Naive B cell (primary cell): ENCODE results near the gene PCDH9. TPM values are rescaled to one million over a fixed set of nuclear protein-coding genes. Genes with fewer than 3 reads are reported as not detected.

Experiments
- ATAC-seq, 2 donors: fragments of 150-1000 bp; cut with Tn5 transposase; 2 replicates each; pipeline ENCODE4 v1.10.0; 2021; ENCODE audit warnings: low read depth in 2 of 2, mild to moderate bottlenecking in 2 of 2, moderate library complexity in 2 of 2
- DNase-seq: peaks from one replicate; pipeline ENCODE4 v3.0.0; 2022
- H3K27ac Mint-ChIP-seq, 6 donors: one replicate each; pipeline ENCODE4 v1.8.0; 2020 to 2022; ENCODE audit warnings: mild to moderate bottlenecking in 6 of 6, mixed read lengths in 6 of 6, moderate library complexity in 5 of 6, inconsistent platforms in 2 of 6
- H3K27me3 Mint-ChIP-seq, 3 donors: one replicate each; pipeline ENCODE4 v1.8.0; 2021 to 2022; ENCODE audit warnings: mixed read lengths in 3 of 3, mild to moderate bottlenecking in 1 of 3
- H3K36me3 Mint-ChIP-seq, 2 donors: one replicate each; pipeline ENCODE4 v1.8.0; 2020 to 2022; ENCODE audit warnings: mixed read lengths in 2 of 2, inconsistent platforms in 1 of 2, mild to moderate bottlenecking in 1 of 2
- H3K4me1 Mint-ChIP-seq, 3 donors: one replicate each; pipeline ENCODE4 v1.8.0; 2020 to 2022; ENCODE audit warnings: mixed read lengths in 3 of 3, inconsistent platforms in 1 of 3, mild to moderate bottlenecking in 1 of 3, moderate library complexity in 1 of 3
- H3K4me3 Mint-ChIP-seq, 8 donors: one replicate each; pipeline ENCODE4 v1.8.0; 2020 to 2022; ENCODE audit warnings: mild to moderate bottlenecking in 8 of 8, mixed read lengths in 8 of 8, moderate library complexity in 8 of 8, inconsistent platforms in 2 of 8
- H3K9me3 Mint-ChIP-seq, 7 donors: one replicate each; pipeline ENCODE4 v1.8.0; 2020 to 2022; ENCODE audit warnings: mixed read lengths in 7 of 7, mild to moderate bottlenecking in 5 of 7, inconsistent platforms in 2 of 7, moderate library complexity in 1 of 7
- polyA plus RNA-seq, 6 donors: library from polyadenylated mRNA; unstranded; fragments of 300-500 nt; fragmentation: Illumina TruSeq; gene quantifications; one replicate each; pipeline ENCODE4 v1.2.3, GENCODE V29; 2021; ENCODE audit warnings: low read depth in 6 of 6

Gene PCDH9
- polyA plus RNA-seq, 6 donors from 2014 or later, result 49.9 to 70.2 (median 57.2) TPM

DNA sequence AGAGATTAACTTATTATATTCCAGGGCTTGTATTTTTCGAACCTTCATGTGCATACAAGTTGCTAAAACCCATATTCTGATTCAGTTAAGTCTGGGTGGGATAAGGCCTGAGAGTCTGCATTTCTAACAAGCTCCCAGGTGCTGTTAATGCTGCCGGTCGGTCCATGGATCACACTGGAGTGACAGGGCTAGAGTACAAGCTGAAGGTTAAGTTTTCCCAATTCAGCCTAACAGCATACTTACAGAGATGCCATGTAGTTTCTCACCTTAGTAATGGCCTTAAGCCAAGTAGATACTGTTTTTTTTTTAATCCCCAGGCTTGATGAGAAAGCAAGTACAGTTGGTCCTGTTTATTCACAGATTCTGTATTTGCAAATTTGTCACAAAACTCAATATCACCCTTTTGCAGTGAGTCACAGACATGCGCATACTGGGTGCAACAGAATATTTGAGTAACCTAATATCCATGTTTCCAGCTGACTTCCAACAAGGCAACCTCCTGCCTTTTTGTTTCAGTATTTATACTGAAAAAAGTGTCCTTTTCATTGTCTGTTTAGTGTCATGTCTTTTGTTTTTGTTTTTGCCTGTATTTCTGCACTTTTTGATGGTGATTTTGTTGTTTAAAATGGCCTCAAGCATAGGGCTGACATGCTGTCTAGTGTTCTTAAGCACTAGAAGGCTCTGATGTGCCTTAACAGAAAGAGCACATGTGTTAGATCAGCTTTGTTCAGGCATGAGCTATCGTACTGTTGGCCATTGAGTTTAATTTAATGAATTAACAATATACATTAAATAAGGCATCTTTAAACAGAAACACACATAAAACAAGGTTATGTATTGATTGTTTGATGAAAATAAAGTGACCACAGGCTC is 875.0 kb downstream of the PCDH9 start:
- no peak overlapping the region for H3K4me3 Mint-ChIP-seq
- DNase-seq, result no peak
- H3K4me1 Mint-ChIP-seq, result no peaks in the 10 kb centered on the region
- H3K27ac Mint-ChIP-seq, result peak overlapping the region in 1 of 6 donors; percentile 47
- H3K27me3 Mint-ChIP-seq, result no peaks in the 10 kb centered on the region
- no peaks in the 10 kb centered on the region for H3K9me3 Mint-ChIP-seq
- H3K36me3 Mint-ChIP-seq, result no peaks in the 10 kb centered on the region
- no peak for ATAC-seq

DNA sequence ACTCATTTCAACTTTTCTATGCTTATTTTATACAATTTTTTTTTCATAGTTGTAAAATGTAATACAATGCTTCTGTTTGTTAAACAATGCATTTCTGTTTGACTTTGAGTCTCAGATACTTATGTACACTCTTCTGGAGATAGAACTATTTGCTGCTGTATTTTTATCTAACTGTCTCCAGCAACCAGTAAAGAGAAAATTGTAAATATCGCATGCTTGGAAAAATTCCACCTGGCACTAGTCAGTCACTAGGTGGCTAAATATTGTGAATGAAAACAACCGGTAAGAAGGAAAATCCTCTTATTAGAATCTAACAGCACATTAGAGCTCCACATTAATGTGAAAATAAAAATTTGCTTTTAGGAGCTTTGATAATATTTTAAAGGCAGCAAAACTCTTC is 876.5 kb downstream of the PCDH9 start:
- no peaks in the 10 kb centered on the region for H3K9me3 Mint-ChIP-seq
- H3K27ac Mint-ChIP-seq, result no peak overlapping the region
- no peak overlapping the region for H3K4me3 Mint-ChIP-seq
- H3K27me3 Mint-ChIP-seq, result no peaks in the 10 kb centered on the region
- H3K36me3 Mint-ChIP-seq, result no peaks in the 10 kb centered on the region
- DNase-seq (no peak), ATAC-seq (no peak)
- H3K4me1 Mint-ChIP-seq, result no peaks in the 10 kb centered on the region

- no peak overlapping the region for H3K4me3 Mint-ChIP-seq
- DNase-seq (no peak), ATAC-seq (no peak)
- H3K4me1 Mint-ChIP-seq, result no peaks in the 10 kb centered on the region
- H3K36me3 Mint-ChIP-seq, result no peaks in the 10 kb centered on the region
- H3K27ac Mint-ChIP-seq, result peak overlapping the region in 1 of 6 donors; percentile 46
- no peaks in the 10 kb centered on the region for H3K9me3 Mint-ChIP-seq
- no peaks in the 10 kb centered on the region for H3K27me3 Mint-ChIP-seq
These were observed 880.2 kb downstream of the PCDH9 start for GRCh38 chr13:66349966-66350365.

- no peak overlapping the region for H3K27ac Mint-ChIP-seq
- ATAC-seq (no peak), DNase-seq (no peak)
- no peaks in the 10 kb centered on the region for H3K4me1 Mint-ChIP-seq
- no peaks in the 10 kb centered on the region for H3K36me3 Mint-ChIP-seq
- H3K4me3 Mint-ChIP-seq, result no peak overlapping the region
- H3K27me3 Mint-ChIP-seq, result no peaks in the 10 kb centered on the region
- H3K9me3 Mint-ChIP-seq, result no peaks in the 10 kb centered on the region
These were observed 881.1 kb downstream of the PCDH9 start for GRCh38 chr13:66348745-66349690.

DNA sequence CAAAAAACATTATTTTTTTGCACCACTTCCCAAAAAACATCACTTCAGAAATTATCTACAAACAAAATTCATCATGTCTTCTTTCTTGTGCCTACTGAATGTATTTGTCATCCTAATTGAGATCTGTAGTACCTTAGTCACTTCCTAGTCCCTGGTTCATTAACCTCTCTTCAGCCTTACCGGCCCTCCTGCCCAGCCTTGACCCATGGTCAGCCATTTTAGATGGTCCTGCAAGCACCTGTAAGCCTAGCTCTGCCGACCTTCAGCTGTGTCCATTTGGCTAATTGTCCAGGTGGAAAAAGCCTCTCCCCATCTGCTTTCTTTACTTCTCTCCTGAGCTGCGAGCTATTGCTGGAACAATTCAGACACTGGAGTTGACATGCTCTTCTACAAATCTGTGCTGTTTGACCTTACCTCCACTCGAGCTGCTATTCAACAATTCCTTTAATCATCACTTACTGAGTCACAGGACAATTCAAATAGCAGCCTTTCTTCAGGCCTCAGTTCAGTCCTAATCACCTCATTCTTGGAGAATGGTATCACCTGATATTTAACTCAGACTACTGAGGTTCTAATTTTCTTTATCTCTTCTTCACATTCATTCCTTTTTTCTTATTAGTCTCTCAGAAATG is 882.5 kb downstream of the PCDH9 start:
- DNase-seq (no peak), ATAC-seq (no peak)
- Mint-ChIP-seq H3K9me3 (no peaks in the 10 kb centered on the region), H3K27me3 (no peaks in the 10 kb centered on the region), H3K27ac (no peak overlapping the region), H3K4me1 (no peaks in the 10 kb centered on the region), H3K36me3 (no peaks in the 10 kb centered on the region), H3K4me3 (no peak overlapping the region)

- Mint-ChIP-seq H3K4me3 (no peak overlapping the region), H3K27ac (no peak overlapping the region), H3K36me3 (no peaks in the 10 kb centered on the region), H3K9me3 (no peaks in the 10 kb centered on the region), H3K4me1 (no peaks in the 10 kb centered on the region), H3K27me3 (no peaks in the 10 kb centered on the region)
- DNase-seq (no peak), ATAC-seq (no peak)
These were observed 884.2 kb downstream of the PCDH9 start for GRCh38 chr13:66345971-66346370.

- Mint-ChIP-seq H3K4me1 (no peaks in the 10 kb centered on the region), H3K36me3 (no peaks in the 10 kb centered on the region), H3K27ac (no peak overlapping the region), H3K4me3 (no peak overlapping the region), H3K9me3 (no peaks in the 10 kb centered on the region), H3K27me3 (no peaks in the 10 kb centered on the region)
- ATAC-seq (no peak), DNase-seq (no peak)
These were observed 884.7 kb downstream of the PCDH9 start for GRCh38 chr13:66345518-66345810.

- H3K4me1 Mint-ChIP-seq, result no peaks in the 10 kb centered on the region
- no peak for ATAC-seq
- H3K4me3 Mint-ChIP-seq, result no peak overlapping the region
- H3K27ac Mint-ChIP-seq, result no peak overlapping the region
- H3K36me3 Mint-ChIP-seq, result no peaks in the 10 kb centered on the region
- no peaks in the 10 kb centered on the region for H3K27me3 Mint-ChIP-seq
- DNase-seq, result no peak
- no peaks in the 10 kb centered on the region for H3K9me3 Mint-ChIP-seq
These were observed 885.2 kb downstream of the PCDH9 start for GRCh38 chr13:66344805-66345517.

DNA sequence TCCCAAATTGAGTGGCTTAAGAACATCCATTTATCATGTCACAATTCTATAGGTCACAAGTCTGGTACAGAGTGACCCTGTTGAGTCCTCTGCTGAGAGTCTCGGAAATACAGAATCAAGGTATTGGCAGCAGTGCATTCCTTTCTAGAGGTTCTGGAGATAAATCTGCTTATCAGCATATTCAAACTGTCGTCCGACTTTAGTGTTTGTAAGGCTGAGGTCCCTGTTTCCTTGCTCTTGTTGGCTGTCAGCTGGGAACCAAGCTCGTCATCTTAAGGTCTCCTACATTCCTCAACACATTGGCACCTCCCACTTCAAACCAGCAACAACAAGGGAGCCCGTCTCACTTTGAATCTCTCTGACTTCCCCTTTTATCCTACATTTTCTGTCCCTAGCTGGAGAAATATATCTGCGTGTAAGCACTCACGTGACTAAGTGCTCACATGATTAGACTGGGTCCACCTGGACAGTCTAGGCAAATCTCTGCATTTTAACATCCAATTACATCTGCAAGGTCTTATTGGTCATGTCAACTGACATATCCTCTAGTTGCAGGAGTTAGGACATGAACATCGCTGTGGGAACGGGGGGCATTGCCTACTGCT is 886.8 kb downstream of the PCDH9 start:
- H3K4me1 Mint-ChIP-seq, result no peaks in the 10 kb centered on the region
- H3K27me3 Mint-ChIP-seq, result no peaks in the 10 kb centered on the region
- H3K36me3 Mint-ChIP-seq, result no peaks in the 10 kb centered on the region
- no peak for DNase-seq
- no peak overlapping the region for H3K27ac Mint-ChIP-seq
- no peak for ATAC-seq
- no peak overlapping the region for H3K4me3 Mint-ChIP-seq
- H3K9me3 Mint-ChIP-seq, result no peaks in the 10 kb centered on the region

GRCh38 chr13:66341635-66342377 is 888.3 kb downstream of the PCDH9 start:
- H3K4me1 Mint-ChIP-seq, result no peaks in the 10 kb centered on the region
- no peak for DNase-seq
- H3K9me3 Mint-ChIP-seq, result no peaks in the 10 kb centered on the region
- H3K27me3 Mint-ChIP-seq, result no peaks in the 10 kb centered on the region
- no peaks in the 10 kb centered on the region for H3K36me3 Mint-ChIP-seq
- no peak overlapping the region for H3K27ac Mint-ChIP-seq
- ATAC-seq, result no peak
- H3K4me3 Mint-ChIP-seq, result no peak overlapping the region

DNA sequence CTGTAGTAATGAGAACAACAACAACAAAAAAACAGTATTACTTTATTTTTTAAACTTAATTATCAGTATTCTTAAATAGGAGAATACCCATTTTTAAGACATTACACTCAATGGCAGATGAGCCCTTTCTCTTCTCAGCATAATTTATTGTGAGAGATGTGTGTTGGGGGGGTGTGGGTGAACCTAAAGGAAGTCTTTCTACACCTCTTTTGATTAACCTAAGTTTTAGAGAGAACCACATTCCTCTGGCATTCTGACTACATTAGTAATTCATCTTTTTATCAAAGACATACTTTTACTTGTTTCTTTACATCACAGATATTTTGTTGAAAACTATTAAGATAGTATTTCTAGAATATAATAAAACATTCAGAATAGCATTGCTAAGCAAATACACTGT is 890.9 kb downstream of the PCDH9 start:
- H3K27me3 Mint-ChIP-seq, result no peaks in the 10 kb centered on the region
- H3K4me1 Mint-ChIP-seq, result no peaks in the 10 kb centered on the region

GRCh38 chr13:66338542-66338941 is 891.6 kb downstream of the PCDH9 start:
- Mint-ChIP-seq H3K4me3 (no peak overlapping the region), H3K4me1 (no peaks in the 10 kb centered on the region), H3K27me3 (no peaks in the 10 kb centered on the region), H3K27ac (no peak overlapping the region), H3K36me3 (no peaks in the 10 kb centered on the region), H3K9me3 (no peaks in the 10 kb centered on the region)
- DNase-seq (no peak), ATAC-seq (no peak)

More for the DNA sequence above, 890.9 kb downstream of the PCDH9 start:
- no peaks in the 10 kb centered on the region for H3K9me3 Mint-ChIP-seq
- H3K27ac Mint-ChIP-seq, result no peak overlapping the region
- ATAC-seq (no peak), DNase-seq (no peak)
- no peaks in the 10 kb centered on the region for H3K36me3 Mint-ChIP-seq
- H3K4me3 Mint-ChIP-seq, result no peak overlapping the region
